MM.1S (cell line): Measurements from ENCODE around the gene UBAC2.

Source experiments
- DNase-seq: peaks from one replicate; pipeline ENCODE4 v3.0.0-alpha.2; 2015
- H2AFZ ChIP-seq: fragments of 300-600 bp; sonication (generic); 2 replicates; pipeline ENCODE4 v1.6.0; 2016; ENCODE audit warnings: antibody characterized with exemption, low read length
- H3F3A ChIP-seq: fragments of 300-600 bp; sonication (generic); 2 replicates; pipeline ENCODE4 v1.6.1; 2016; ENCODE audit warnings: mild to moderate bottlenecking, antibody characterized with exemption, low read length, moderate library complexity, mixed read lengths; ENCODE audit not compliant: insufficient read depth
- H3K27ac ChIP-seq: fragments of 300-600 bp; sonication (generic); 2 replicates; pipeline ENCODE4 v1.5.1; 2016; ENCODE audit warnings: mild to moderate bottlenecking, low read length
- H3K27me3 ChIP-seq: fragments of 300-600 bp; sonication (generic); replicated peaks from 2 replicates; pipeline ENCODE4 v1.6.0; 2016; ENCODE audit warnings: low read length; ENCODE audit not compliant: insufficient read depth
- H3K36me3 ChIP-seq: fragments of 300-600 bp; sonication (generic); replicated peaks from 2 replicates; pipeline ENCODE4 v1.6.1; 2016; ENCODE audit warnings: mild to moderate bottlenecking, low read length, mixed read lengths; ENCODE audit not compliant: insufficient read depth
- H3K4me1 ChIP-seq: fragments of 300-600 bp; sonication (generic); 2 replicates; pipeline ENCODE4 v1.6.1; 2016; ENCODE audit warnings: low read length, mixed read lengths
- H3K4me2 ChIP-seq: fragments of 300-600 bp; sonication (generic); 2 replicates; pipeline ENCODE4 v1.6.0; 2016; ENCODE audit warnings: low read depth, low read length
- H3K4me3 ChIP-seq: fragments of 300-600 bp; sonication (generic); 2 replicates; pipeline ENCODE4 v1.5.1; 2016; ENCODE audit warnings: low read length, mixed read lengths
- H3K79me2 ChIP-seq: fragments of 300-600 bp; sonication (generic); 2 replicates; pipeline ENCODE4 v1.6.1; 2016; ENCODE audit warnings: mixed run types, low read length, mixed read lengths
- H3K9ac ChIP-seq: fragments of 300-600 bp; sonication (generic); 2 replicates; pipeline ENCODE4 v1.6.1; 2016; ENCODE audit warnings: low read length, mixed read lengths
- H3K9me2 ChIP-seq: fragments of 300-600 bp; sonication (generic); replicated peaks from 2 replicates; pipeline ENCODE4 v1.6.1; 2016; ENCODE audit warnings: mild to moderate bottlenecking, low read length, mixed read lengths; ENCODE audit not compliant: insufficient read depth
- H3K9me3 ChIP-seq: fragments of 300-600 bp; sonication (generic); replicated peaks from 2 replicates; pipeline ENCODE4 v1.6.1; 2016; ENCODE audit warnings: mild to moderate bottlenecking, low read length, mixed read lengths; ENCODE audit not compliant: insufficient read depth
- H4K20me1 ChIP-seq: fragments of 300-600 bp; sonication (generic); 2 replicates; pipeline ENCODE4 v1.6.1; 2016; ENCODE audit warnings: mild to moderate bottlenecking, low read length, moderate library complexity, mixed read lengths; ENCODE audit not compliant: insufficient read depth
- CTCF ChIP-seq: fragments of 300-600 bp; sonication (generic); IDR thresholded peaks from 2 replicates; pipeline ENCODE4 v1.5.1; 2016; ENCODE audit warnings: antibody characterized with exemption, low read length, mixed read lengths
- EZH2 ChIP-seq: fragments of 300-600 bp; sonication (generic); optimal IDR thresholded peaks from 2 replicates; pipeline ENCODE3; 2017; ENCODE audit warnings: low read depth, mild to moderate bottlenecking, antibody characterized with exemption, low read length, mixed read lengths
- EZH2phosphoT487 ChIP-seq: fragments of 300-600 bp; sonication (generic); IDR thresholded peaks from 2 replicates; pipeline ENCODE4 v1.6.1; 2018; ENCODE audit warnings: antibody characterized with exemption, low read length

Gene UBAC2

GRCh38 chr13:99282264-99283231 is 81.9 kb downstream of the UBAC2 start:
- TF ChIP-seq CTCF = no peak
- TF ChIP-seq EZH2 = no peak
- no peak for TF ChIP-seq EZH2phosphoT487
- Histone ChIP-seq H3K27ac (peak overlapping the region; percentile 12; the same call in 1 of the 2 replicates), H3K4me3 (no peak overlapping the region), H3K27me3 (no peaks in the 10 kb centered on the region), H3K9ac (no peak overlapping the region), H3K36me3 (no peaks in the 10 kb centered on the region), H3K4me2 (0 out of 2 replicates have a peak overlapping the region, but pooled peaks have one; percentile 20), H3K9me3 (no peaks in the 10 kb centered on the region), H4K20me1 (no peaks in the 10 kb centered on the region), H2AFZ (no peak overlapping the region), H3K4me1 (peaks cover 10% of the 10 kb centered on the region), H3F3A (no peaks in the 10 kb centered on the region), H3K9me2 (no peaks in the 10 kb centered on the region), H3K79me2 (no peaks in the 10 kb centered on the region)
- DNase-seq = no peak

GRCh38 chr13:99285432-99286182 is 85.0 kb downstream of the UBAC2 start:
- Histone ChIP-seq H2AFZ (no peak overlapping the region), H3F3A (no peaks in the 10 kb centered on the region), H3K9me3 (no peaks in the 10 kb centered on the region), H3K36me3 (no peaks in the 10 kb centered on the region), H3K4me3 (no peak overlapping the region), H3K27ac (no peak overlapping the region), H3K27me3 (no peaks in the 10 kb centered on the region), H3K4me1 (peaks cover 10% of the 10 kb centered on the region), H3K79me2 (no peaks in the 10 kb centered on the region), H3K9ac (no peak overlapping the region), H3K9me2 (no peaks in the 10 kb centered on the region), H4K20me1 (no peaks in the 10 kb centered on the region), H3K4me2 (no peak overlapping the region)
- DNase-seq = no peak
- no peak for TF ChIP-seq CTCF
- TF ChIP-seq EZH2phosphoT487 = no peak
- TF ChIP-seq EZH2 = no peak

- Histone ChIP-seq H3K27ac (no peak overlapping the region), H3K9me3 (no peaks in the 10 kb centered on the region), H3K36me3 (no peaks in the 10 kb centered on the region), H3K4me1 (no peaks in the 10 kb centered on the region), H2AFZ (no peak overlapping the region), H3K4me3 (no peak overlapping the region), H3F3A (no peaks in the 10 kb centered on the region), H3K4me2 (no peak overlapping the region), H3K9me2 (no peaks in the 10 kb centered on the region), H3K9ac (no peak overlapping the region), H3K79me2 (no peaks in the 10 kb centered on the region), H4K20me1 (no peaks in the 10 kb centered on the region), H3K27me3 (no peaks in the 10 kb centered on the region)
- no peak for DNase-seq
- no peak for TF ChIP-seq EZH2phosphoT487
- no peak for TF ChIP-seq CTCF
- no peak for TF ChIP-seq EZH2
Measured at GRCh38 chr13:99287551-99287950, 86.9 kb downstream of the UBAC2 start.
